ENCODE measurements around the gene UBE2J1. TPM values are rescaled to one million over a fixed set of nuclear protein-coding genes. Genes with fewer than 3 reads are reported as not detected.
A peak's percentile ranks its signal among the peaks of the same experiment; 100 is the strongest.

The UBE2J1 gene
- polyA plus RNA-seq, 2 donors = 17.3 to 19.4 TPM

GRCh38 chr6:89330910-89331309 is 21.6 kb downstream of the UBE2J1 start:
- Histone ChIP-seq H3K4me1 (ENCODE audit: control insufficient read depth in 2 of 2, insufficient read depth in 2 of 2, low read length in 1 of 2) (no peaks in the 10 kb centered on the region), H3K27ac (ENCODE audit: low read depth in 2 of 2, low read length in 1 of 2) (no peak overlapping the region), H3K4me3 (ENCODE audit: low read depth in 1 of 2, low read length in 2 of 2) (no peak overlapping the region), H3K36me3 (ENCODE audit: control insufficient read depth in 2 of 2, insufficient read depth in 2 of 2, low read length in 1 of 2) (peaks cover 3 to 7% of the 10 kb centered on the region in 2 donors), H3K9me3 (ENCODE audit: control insufficient read depth in 2 of 2, insufficient read depth in 1 of 2, low read depth in 1 of 2, low read length in 1 of 2) (no peaks in the 10 kb centered on the region), H3K27me3 (ENCODE audit: control insufficient read depth in 1 of 2, insufficient read depth in 2 of 2, low read length in 2 of 2) (no peaks in the 10 kb centered on the region)
- WGBS, 2 donors = 88 to 100% methylated on average over 1 of the region's 1 CpG

GRCh38 chr6:89328976-89329375 is 23.5 kb downstream of the UBE2J1 start:
- H3K27ac ChIP-seq (ENCODE audit: low read depth in 2 of 2, low read length in 1 of 2) = no peak overlapping the region
- H3K9me3 ChIP-seq (ENCODE audit: control insufficient read depth in 2 of 2, insufficient read depth in 1 of 2, low read depth in 1 of 2, low read length in 1 of 2) = no peaks in the 10 kb centered on the region
- 94% methylated on average over 1 of the region's 1 CpG for WGBS, 2 donors
- H3K4me1 ChIP-seq (ENCODE audit: control insufficient read depth in 2 of 2, insufficient read depth in 2 of 2, low read length in 1 of 2) = no peaks in the 10 kb centered on the region
- H3K4me3 ChIP-seq (ENCODE audit: low read depth in 1 of 2, low read length in 2 of 2) = no peak overlapping the region
- peaks cover 3 to 7% of the 10 kb centered on the region in 2 donors for H3K36me3 ChIP-seq (ENCODE audit: control insufficient read depth in 2 of 2, insufficient read depth in 2 of 2, low read length in 1 of 2)
- no peaks in the 10 kb centered on the region for H3K27me3 ChIP-seq (ENCODE audit: control insufficient read depth in 1 of 2, insufficient read depth in 2 of 2, low read length in 2 of 2)

- 82 to 88% methylated on average over 3 of the region's 3 CpGs for WGBS, 2 donors
- H3K4me1 ChIP-seq (ENCODE audit: control insufficient read depth in 2 of 2, insufficient read depth in 2 of 2, low read length in 1 of 2) = no peaks in the 10 kb centered on the region
- H3K36me3 ChIP-seq (ENCODE audit: control insufficient read depth in 2 of 2, insufficient read depth in 2 of 2, low read length in 1 of 2) = peaks cover 0 to 5% of the 10 kb centered on the region in 2 donors
- no peaks in the 10 kb centered on the region for H3K9me3 ChIP-seq (ENCODE audit: control insufficient read depth in 2 of 2, insufficient read depth in 1 of 2, low read depth in 1 of 2, low read length in 1 of 2)
- H3K4me3 ChIP-seq (ENCODE audit: low read depth in 1 of 2, low read length in 2 of 2) = no peak overlapping the region
- H3K27me3 ChIP-seq (ENCODE audit: control insufficient read depth in 1 of 2, insufficient read depth in 2 of 2, low read length in 2 of 2) = no peaks in the 10 kb centered on the region
- no peak overlapping the region for H3K27ac ChIP-seq (ENCODE audit: low read depth in 2 of 2, low read length in 1 of 2)
These were observed 28.2 kb downstream of the UBE2J1 start for GRCh38 chr6:89324304-89324703.

- no peak overlapping the region for H3K4me3 ChIP-seq (ENCODE audit: low read depth in 1 of 2, low read length in 2 of 2)
- H3K27me3 ChIP-seq (ENCODE audit: control insufficient read depth in 1 of 2, insufficient read depth in 2 of 2, low read length in 2 of 2) = no peaks in the 10 kb centered on the region
- no peaks in the 10 kb centered on the region for H3K9me3 ChIP-seq (ENCODE audit: control insufficient read depth in 2 of 2, insufficient read depth in 1 of 2, low read depth in 1 of 2, low read length in 1 of 2)
- peak overlapping the region in 1 of 2 donors; percentile 26 for H3K27ac ChIP-seq (ENCODE audit: low read depth in 2 of 2, low read length in 1 of 2)
- H3K4me1 ChIP-seq (ENCODE audit: control insufficient read depth in 2 of 2, insufficient read depth in 2 of 2, low read length in 1 of 2) = no peaks in the 10 kb centered on the region
- H3K36me3 ChIP-seq (ENCODE audit: control insufficient read depth in 2 of 2, insufficient read depth in 2 of 2, low read length in 1 of 2) = peaks cover 0 to 5% of the 10 kb centered on the region in 2 donors
- WGBS, 2 donors = 63 to 67% methylated on average over 3 of the region's 3 CpGs
These were observed 29.0 kb downstream of the UBE2J1 start for GRCh38 chr6:89323511-89323971.

- Histone ChIP-seq H3K27ac (ENCODE audit: low read depth in 2 of 2, low read length in 1 of 2) (no peak overlapping the region), H3K36me3 (ENCODE audit: control insufficient read depth in 2 of 2, insufficient read depth in 2 of 2, low read length in 1 of 2) (no peaks in the 10 kb centered on the region), H3K4me3 (ENCODE audit: low read depth in 1 of 2, low read length in 2 of 2) (no peak overlapping the region), H3K4me1 (ENCODE audit: control insufficient read depth in 2 of 2, insufficient read depth in 2 of 2, low read length in 1 of 2) (no peaks in the 10 kb centered on the region), H3K9me3 (ENCODE audit: control insufficient read depth in 2 of 2, insufficient read depth in 1 of 2, low read depth in 1 of 2, low read length in 1 of 2) (no peaks in the 10 kb centered on the region), H3K27me3 (ENCODE audit: control insufficient read depth in 1 of 2, insufficient read depth in 2 of 2, low read length in 2 of 2) (no peaks in the 10 kb centered on the region)
- 80 to 87% methylated on average over 9 of the region's 9 CpGs for WGBS, 2 donors
These were observed 31.2 kb downstream of the UBE2J1 start for GRCh38 chr6:89321131-89321970.

GRCh38 chr6:89320012-89320559 is 32.4 kb downstream of the UBE2J1 start:
- no peaks in the 10 kb centered on the region for H3K9me3 ChIP-seq (ENCODE audit: control insufficient read depth in 2 of 2, insufficient read depth in 1 of 2, low read depth in 1 of 2, low read length in 1 of 2)
- no peaks in the 10 kb centered on the region for H3K27me3 ChIP-seq (ENCODE audit: control insufficient read depth in 1 of 2, insufficient read depth in 2 of 2, low read length in 2 of 2)
- no peaks in the 10 kb centered on the region for H3K36me3 ChIP-seq (ENCODE audit: control insufficient read depth in 2 of 2, insufficient read depth in 2 of 2, low read length in 1 of 2)
- no peak overlapping the region for H3K27ac ChIP-seq (ENCODE audit: low read depth in 2 of 2, low read length in 1 of 2)
- H3K4me1 ChIP-seq (ENCODE audit: control insufficient read depth in 2 of 2, insufficient read depth in 2 of 2, low read length in 1 of 2) = no peaks in the 10 kb centered on the region
- 95 to 96% methylated on average over 6 of the region's 6 CpGs for WGBS, 2 donors
- H3K4me3 ChIP-seq (ENCODE audit: low read depth in 1 of 2, low read length in 2 of 2) = no peak overlapping the region

GRCh38 chr6:89317067-89317466 is 35.5 kb downstream of the UBE2J1 start:
- H3K27me3 ChIP-seq (ENCODE audit: control insufficient read depth in 1 of 2, insufficient read depth in 2 of 2, low read length in 2 of 2) = no peaks in the 10 kb centered on the region
- H3K4me1 ChIP-seq (ENCODE audit: control insufficient read depth in 2 of 2, insufficient read depth in 2 of 2, low read length in 1 of 2) = peaks cover 0 to 5% of the 10 kb centered on the region in 2 donors
- no peak overlapping the region for H3K4me3 ChIP-seq (ENCODE audit: low read depth in 1 of 2, low read length in 2 of 2)
- peaks cover 0 to 3% of the 10 kb centered on the region in 2 donors for H3K36me3 ChIP-seq (ENCODE audit: control insufficient read depth in 2 of 2, insufficient read depth in 2 of 2, low read length in 1 of 2)
- no peaks in the 10 kb centered on the region for H3K9me3 ChIP-seq (ENCODE audit: control insufficient read depth in 2 of 2, insufficient read depth in 1 of 2, low read depth in 1 of 2, low read length in 1 of 2)
- H3K27ac ChIP-seq (ENCODE audit: low read depth in 2 of 2, low read length in 1 of 2) = no peak overlapping the region

GRCh38 chr6:89315249-89315885 is 37.2 kb downstream of the UBE2J1 start, which contains the start of gene GABRR2:
TSS of gene GABRR2 (minus strand) at chr6:89315299. CDS start at chr6:89315165, 134 bp downstream.
- H3K36me3 ChIP-seq (ENCODE audit: control insufficient read depth in 2 of 2, insufficient read depth in 2 of 2, low read length in 1 of 2) = peaks cover 0 to 3% of the 10 kb centered on the region in 2 donors
- H3K4me3 ChIP-seq (ENCODE audit: low read depth in 1 of 2, low read length in 2 of 2) = no peak within 1 kb of the TSS
- H3K4me1 ChIP-seq (ENCODE audit: control insufficient read depth in 2 of 2, insufficient read depth in 2 of 2, low read length in 1 of 2) = peaks cover 4 to 8% of the 10 kb centered on the region in 2 donors
- WGBS, 2 donors = 89 to 91% methylated on average over 6 of the region's 6 CpGs
- no peaks in the 10 kb centered on the region for H3K9me3 ChIP-seq (ENCODE audit: control insufficient read depth in 2 of 2, insufficient read depth in 1 of 2, low read depth in 1 of 2, low read length in 1 of 2)
- no peaks in the 10 kb centered on the region for H3K27me3 ChIP-seq (ENCODE audit: control insufficient read depth in 1 of 2, insufficient read depth in 2 of 2, low read length in 2 of 2)
- H3K27ac ChIP-seq (ENCODE audit: low read depth in 2 of 2, low read length in 1 of 2) = no peak within 1 kb of the TSS

- 90 to 95% methylated on average over 7 of the region's 7 CpGs for WGBS, 2 donors
- H3K36me3 ChIP-seq (ENCODE audit: control insufficient read depth in 2 of 2, insufficient read depth in 2 of 2, low read length in 1 of 2) = peaks cover 0 to 3% of the 10 kb centered on the region in 2 donors
- no peak overlapping the region for H3K27ac ChIP-seq (ENCODE audit: low read depth in 2 of 2, low read length in 1 of 2)
- peaks cover 4 to 8% of the 10 kb centered on the region in 2 donors for H3K4me1 ChIP-seq (ENCODE audit: control insufficient read depth in 2 of 2, insufficient read depth in 2 of 2, low read length in 1 of 2)
- H3K9me3 ChIP-seq (ENCODE audit: control insufficient read depth in 2 of 2, insufficient read depth in 1 of 2, low read depth in 1 of 2, low read length in 1 of 2) = no peaks in the 10 kb centered on the region
- no peak overlapping the region for H3K4me3 ChIP-seq (ENCODE audit: low read depth in 1 of 2, low read length in 2 of 2)
- H3K27me3 ChIP-seq (ENCODE audit: control insufficient read depth in 1 of 2, insufficient read depth in 2 of 2, low read length in 2 of 2) = no peaks in the 10 kb centered on the region
These were observed 37.8 kb downstream of the UBE2J1 start for GRCh38 chr6:89314692-89315091.
